IPS-11a (cell line): ENCODE measurements around the gene DTNB.

ENCODE experiments used
- H3K4me3 ChIP-seq: one replicate; pipeline ENCODE4 v1.5.1; 2013; ENCODE audit warnings: low read depth, low read length, control low read depth

The DTNB gene

DNA sequence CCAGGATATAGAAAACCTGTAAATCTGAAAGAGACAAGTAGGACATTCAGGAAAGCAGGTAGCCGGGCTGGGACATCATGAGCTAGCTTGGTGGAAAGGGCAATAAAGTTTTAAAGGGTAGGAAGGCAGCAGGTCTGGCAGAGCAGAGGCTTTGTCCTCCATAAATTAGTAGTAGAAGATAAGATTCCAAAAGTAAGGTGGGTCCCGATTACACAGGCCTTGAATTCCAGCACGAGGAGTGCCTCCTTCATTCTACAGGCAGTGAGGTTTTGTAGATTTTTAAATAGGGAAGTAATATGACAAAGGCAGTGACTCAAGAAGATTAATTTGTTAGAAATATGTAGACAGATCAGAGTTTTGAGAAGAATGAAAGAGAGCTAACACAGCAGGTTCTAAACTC lies 160.7 kb downstream of the DTNB start:
- no peak overlapping the region for H3K4me3 ChIP-seq

DNA sequence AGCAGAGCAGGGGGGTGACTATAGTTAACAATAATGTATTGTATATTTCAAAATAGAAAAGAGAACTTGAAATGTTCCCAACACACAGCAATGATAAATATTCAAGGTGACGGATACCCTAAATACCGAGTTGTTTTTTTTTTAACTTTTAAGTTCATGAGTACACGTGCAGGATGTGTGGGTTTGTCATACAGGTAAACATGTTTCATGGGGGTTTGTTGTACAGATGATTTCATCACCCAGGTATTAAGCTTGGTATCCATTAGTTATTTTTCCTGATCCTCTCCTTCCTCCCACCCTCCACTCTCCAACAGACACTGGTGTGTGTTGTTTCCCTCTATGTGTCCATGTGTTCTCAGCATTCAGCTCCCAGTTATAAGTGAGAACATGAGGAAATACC lies 167.2 kb downstream of the DTNB start:
- H3K4me3 ChIP-seq: no peak overlapping the region

DNA sequence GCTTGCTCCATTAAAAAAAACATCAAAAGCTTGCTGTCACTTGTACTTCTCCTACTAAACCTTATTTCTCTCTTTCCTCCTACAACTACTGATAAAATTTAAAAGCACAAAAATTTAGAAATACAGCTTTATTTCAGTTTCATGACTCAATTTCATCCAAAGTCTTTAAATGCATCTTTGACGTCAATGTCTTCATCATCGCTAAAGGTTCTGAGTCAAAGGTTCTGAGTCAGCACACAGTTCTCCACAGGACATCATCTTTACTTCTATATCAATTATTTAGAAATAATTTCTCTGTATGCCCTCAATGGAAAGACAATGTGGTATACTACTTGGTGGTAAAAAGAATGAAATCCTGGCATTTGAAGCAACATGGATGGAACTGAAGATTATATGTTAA lies 167.8 kb downstream of the DTNB start:
- no peak overlapping the region for H3K4me3 ChIP-seq

DNA sequence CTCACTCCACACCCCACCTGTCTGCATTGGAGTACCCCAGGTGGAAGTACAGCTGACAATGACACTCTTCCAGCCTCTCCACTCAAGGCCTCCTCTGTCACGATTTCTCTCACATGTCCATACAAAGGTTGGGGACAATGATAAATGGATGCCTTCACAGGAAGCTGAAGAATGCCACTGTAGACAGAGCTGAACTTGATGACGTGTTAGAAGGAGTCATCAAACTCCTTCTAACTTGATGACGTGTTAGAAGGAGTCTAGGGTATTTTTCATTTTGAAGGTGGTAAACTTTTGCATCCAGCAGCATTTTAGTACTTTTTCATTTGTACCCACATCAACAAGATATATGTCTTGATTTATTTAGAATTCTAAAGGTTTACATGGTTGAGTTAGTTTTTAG lies 168.2 kb downstream of the DTNB start:
- H3K4me3 ChIP-seq: no peak overlapping the region

DNA sequence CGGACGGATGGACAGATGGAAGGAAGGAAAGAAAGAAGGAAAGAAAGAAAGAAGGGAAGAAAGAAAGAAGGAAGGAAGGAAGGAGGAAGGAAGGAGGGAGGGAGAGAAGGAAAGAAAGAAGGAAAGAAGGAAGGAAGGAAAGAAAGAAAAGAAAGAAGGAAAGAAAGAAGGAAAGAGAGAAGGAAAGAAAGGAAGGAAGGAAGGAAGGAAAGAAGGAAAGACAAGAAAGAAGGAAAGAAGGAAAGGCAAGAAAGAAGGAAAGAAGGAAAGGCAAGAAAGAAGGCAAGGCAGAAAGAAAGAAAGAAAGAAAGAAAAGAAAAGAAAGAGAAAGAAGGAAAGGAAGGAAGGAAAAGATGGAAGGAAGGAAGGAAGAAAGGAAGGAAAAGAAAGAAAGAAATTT lies 169.1 kb downstream of the DTNB start:
- H3K4me3 ChIP-seq: no peak overlapping the region

DNA sequence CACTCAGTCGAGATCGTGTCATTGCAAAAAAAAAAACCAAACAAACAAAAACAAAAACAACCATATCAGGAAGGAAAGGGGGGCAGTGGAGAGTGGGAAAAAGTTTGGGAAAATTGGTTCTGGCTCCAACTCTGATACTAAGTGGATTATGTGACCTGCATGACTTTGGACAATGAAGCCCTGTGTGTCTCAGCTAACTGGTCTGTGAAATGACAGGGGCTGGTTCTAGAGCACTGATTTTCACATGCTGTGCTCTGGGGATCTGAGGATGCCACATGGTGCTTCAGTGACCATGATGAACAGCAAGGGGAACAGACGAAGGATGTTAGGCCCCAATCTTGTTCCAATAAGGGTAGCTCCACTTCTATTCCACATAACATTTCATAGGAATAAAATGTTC lies 174.2 kb downstream of the DTNB start:
- no peak overlapping the region for H3K4me3 ChIP-seq

DNA sequence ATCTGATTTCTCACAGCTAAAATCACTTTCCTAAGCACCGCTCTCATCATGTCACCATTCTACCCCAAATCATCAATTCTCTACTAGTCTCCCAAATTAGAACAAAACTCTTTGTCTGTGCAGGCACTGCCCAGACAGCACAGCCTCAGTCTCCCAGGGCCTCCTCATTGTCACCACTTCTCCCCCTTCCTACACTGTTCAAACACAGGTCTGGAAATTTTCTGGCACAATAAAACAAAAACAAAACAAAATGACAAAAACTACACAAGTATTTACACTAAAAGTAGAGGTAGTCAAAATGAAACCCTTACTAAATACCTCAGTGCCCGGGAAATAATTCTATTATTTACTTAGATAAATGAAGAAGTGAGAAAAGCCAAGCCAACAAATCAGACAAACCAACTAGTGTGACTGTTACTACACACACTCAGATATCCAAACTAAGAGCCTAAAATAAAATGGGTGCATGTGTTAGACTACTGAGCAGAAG lies 175.4 kb downstream of the DTNB start:
- no peak overlapping the region for H3K4me3 ChIP-seq

DNA sequence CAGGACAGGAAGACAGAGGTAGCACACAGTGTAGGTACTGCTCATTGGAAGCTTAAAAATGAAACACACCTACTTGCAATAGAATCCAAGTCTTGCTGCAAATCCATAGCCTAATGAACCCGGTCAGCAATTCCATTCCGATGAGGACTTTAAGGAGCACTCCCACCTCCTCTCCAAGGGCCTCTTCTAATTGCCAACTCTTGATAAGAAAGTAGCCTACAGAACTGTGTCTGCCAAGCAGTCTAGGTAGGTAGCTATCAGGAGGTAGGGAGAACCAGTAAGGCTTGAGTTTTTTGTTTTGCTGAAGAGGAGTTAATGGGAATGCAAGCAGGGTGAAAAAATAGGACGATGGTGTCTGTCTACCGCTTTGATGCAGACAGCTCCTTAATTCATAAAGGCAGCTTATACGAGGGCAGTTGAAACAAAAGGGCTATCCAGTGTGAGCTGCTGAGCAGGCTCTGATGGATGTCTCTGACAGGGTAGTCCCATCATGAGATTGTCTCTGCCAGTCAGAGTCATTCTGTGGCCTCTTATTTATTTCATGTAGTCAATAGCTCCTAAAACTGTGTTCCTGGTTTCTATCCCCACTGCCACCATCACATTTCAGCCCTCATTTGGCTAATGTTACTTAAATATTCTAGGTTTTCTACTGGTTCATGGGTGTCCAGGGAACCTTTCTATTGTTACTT lies 176.0 kb downstream of the DTNB start:
- no peak overlapping the region for H3K4me3 ChIP-seq

DNA sequence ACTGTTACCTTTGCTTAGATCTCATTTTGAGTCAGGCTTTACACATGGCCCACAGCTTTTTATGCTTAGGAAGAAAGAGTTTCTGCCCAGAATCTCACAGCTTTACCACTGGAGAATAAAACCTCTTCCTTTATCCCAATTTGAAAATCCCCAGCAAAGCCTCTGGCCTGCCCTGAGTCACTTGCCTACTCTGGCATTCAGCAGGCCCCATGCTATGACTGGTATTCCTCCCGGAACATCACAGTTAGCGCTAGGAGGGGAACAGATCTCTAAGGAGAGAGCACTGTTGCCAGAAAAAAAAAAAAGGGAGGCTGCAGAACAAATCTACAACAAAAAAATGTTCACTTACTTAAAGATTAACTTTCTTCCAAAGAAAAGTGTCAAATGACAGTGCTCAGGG lies 178.8 kb downstream of the DTNB start:
- H3K4me3 ChIP-seq: no peak overlapping the region

DNA sequence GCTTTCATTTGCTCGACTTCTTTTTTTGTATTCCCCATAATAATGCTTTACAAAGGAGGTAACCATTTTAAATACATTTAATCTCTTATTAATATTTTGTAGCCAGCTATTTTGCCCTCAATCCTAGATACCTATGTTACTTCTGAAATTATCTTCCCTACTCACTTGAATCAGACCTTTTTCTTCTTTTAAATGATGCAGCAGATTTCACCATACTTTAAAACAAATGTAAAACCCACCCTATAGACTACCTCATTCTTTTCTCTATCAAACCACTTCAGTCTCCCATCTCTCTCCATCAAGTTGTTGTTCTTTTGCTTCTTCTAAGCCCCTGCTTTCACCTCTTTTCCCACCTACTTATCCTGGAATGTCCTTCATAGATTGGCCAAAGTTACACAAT lies 180.2 kb downstream of the DTNB start:
- no peak overlapping the region for H3K4me3 ChIP-seq

DNA sequence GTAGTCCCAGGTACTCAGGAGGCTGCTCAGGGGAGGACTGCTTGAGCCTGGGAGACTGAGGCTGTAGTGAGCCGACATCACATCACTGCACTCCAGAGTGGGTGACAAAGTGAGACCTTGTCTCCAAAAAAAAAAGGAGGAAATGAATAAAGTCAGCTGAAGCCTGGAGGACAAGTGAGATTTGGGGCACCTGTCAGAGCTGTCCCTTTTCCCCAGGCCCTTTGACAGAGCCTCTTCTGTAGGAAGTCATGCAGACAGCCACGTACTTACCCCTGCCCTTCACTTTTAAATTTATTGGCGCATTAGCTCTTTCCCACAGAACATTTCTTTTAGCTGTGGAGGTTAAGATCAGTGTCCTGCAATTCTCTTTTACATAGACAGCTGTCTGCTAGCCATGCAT lies 180.7 kb downstream of the DTNB start:
- H3K4me3 ChIP-seq: no peak overlapping the region

DNA sequence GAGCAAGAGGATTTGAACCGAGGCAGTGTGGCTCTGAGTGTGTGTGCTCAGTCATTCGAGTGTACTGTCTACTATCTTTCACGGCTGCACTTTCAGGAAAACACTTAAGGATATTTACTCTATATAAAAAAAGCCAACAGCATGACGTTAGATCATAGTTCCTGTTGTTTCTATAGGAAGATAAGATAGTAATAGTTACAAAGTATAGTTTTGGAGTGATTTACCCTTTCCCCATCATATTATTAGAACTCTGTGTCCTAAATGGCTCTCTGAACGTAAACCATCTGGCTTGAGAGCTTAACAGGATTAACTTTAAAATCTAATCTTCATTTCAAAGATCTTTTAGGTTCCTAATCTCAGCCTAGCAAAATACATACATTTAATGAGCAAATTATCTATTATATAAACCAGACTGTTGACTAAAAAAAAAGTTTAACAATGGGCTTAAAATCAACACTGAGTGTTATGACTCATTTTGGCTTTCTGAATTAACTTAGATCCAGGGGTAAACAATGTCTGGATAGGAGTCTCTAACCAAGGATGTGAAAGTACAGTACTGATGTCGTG lies 181.3 kb downstream of the DTNB start:
- no peak overlapping the region for H3K4me3 ChIP-seq

DNA sequence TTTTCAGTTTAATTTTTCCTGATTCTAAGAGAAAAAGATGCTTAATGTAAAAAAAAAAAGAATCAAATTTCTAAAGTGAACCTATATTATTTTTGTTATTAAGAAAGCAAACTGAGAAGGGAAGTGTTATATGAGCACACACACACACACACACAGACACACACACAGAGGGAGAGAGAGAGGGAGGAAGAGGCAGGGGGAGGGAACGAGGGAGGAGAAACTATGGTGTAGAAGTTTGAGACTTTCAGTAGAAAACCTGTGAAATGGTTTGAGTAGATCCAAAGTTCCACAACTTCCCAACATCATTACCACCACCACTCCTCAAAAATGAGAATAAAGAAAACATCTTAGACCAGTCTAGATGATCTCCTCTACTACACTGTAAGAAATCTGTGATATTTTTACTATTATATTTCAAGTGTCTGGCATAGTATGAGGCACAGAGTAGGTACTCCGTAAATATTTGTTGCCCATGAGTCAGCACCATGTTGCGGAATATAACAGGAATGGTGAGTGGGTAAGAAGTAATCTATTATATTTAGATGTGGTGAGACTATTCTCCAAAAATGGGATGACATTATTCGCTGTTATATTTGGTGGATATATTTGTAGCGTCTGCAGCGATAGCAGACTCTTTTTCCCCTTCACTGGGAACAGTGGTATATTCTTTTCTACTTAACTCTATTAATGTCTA lies 182.2 kb downstream of the DTNB start:
- H3K4me3 ChIP-seq: no peak overlapping the region

DNA sequence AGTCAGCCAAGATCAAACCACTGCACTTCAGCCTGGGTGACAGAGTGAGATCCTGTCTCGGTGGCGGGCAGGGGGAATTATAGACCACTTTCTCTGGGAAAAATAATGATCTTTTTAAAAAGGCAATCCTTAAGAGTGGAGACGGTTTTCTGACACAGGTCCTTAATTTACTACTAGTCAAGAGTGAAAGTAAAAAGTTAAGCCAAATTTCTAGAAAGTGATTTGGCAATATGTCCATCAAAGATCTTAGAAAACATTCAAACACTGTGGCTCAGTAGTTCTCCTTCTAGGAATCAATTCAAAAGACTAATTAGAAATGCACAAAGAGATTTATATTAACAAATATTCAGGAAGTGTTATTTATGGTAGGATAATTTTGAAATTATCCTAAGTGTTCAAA lies 183.2 kb downstream of the DTNB start:
- no peak overlapping the region for H3K4me3 ChIP-seq

DNA sequence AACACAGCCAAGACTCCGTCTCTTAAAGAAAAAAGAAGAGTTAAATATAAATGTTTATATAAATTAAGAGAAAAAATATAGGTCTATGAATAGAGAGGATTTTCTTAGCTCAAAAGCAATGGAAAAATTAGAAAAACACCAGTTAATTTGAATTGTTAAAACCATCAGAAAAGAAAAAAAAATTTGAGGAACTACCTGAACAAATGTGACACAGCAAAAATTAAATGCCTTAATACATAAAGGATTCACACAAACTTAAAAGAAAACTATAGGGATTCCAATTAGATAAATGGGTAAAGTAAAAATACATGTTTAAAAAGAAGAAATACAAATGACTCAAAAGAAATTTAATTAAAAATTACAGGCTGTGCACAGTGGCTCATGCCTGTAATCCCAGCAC lies 183.7 kb downstream of the DTNB start:
- H3K4me3 ChIP-seq: no peak overlapping the region

DNA sequence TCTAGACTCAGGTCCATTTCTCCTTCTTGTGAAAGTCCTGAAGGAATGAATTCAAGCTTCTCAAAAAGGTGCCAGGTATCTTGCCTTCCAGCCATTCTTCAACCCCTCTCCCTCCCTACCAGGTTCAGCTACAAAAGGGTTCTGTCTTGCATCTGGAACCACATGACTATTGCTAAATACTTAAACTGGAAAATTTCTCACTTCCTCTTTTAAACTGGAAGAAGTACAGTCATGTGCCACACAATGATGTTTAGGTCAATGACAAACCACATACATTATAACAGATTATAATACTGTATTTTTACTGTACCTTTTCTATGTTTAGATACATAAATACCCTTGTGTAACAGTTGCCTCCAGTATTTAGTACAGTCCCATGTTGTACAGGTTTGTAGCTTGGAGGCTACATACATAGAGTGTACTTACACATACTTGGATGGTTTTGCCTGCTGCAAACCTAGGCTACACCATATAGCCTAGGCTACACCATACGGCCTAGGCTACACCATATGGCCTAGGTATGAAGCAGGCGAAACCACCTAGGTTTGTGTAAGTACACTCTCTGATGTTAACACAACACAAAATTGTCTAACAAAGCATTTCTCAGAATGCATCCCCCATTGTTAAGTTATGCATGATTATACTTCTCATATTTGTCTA lies 189.6 kb downstream of the DTNB start:
- no peak overlapping the region for H3K4me3 ChIP-seq

DNA sequence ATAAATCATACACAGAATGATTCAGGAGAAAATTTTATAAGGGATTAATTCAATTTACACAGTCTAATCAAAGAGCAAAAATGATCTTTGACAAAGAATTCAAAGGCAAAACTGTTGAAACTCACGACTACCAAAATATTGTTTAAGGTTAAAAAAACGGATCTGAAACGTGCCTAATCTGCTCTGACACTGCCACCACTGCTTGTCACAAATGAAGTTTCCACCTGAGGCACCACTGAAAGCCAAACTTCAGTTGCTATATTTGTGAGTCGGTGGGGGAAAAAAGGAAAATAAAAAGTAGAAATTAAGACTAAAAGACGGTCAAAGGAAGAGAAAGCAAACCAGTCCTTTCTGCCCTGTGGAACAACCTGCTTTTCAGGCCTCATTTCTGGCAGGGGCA lies 191.0 kb downstream of the DTNB start:
- no peak overlapping the region for H3K4me3 ChIP-seq

DNA sequence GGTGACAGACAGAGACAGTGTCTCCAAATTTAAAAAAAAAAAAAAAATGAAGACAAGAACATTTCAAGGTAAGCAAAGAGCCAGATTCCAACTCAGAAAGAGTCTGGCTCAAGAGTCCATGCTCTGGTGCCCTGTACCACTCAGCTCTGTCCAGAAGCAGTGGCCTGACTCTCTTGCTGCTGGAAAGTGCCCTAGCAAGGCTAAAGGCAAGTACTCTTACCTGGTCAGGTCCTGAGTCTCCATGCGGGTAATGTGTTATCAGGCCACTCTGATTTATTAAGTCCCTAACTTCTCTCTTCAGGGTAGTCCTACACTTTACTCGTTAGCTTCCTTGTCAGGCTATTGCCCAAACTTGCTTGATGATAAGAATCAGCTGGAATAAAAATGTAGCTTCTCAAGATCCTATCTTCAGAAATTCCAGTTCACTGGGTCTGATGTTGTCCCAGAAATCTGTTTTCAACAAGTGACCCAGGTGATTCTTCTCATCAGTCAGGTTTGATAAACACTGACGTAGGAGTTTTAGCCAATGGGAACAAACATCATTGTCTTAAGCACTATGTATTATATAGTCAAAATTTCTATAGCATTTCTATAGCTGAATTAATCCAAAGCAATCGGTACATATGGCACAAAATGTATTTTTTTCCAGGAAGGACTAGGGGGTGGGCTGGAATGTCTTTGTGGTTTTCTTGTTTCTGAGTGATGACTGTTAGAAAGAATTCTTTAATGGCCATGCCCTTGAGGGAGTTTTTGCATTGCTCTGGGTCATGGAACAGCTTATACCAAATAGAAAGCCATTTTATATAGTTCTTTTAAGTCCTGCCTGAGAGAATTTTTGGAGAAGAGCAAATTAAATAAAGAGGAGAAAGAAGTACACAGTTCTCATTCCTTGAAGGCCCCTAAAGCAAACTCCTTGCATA lies 191.7 kb downstream of the DTNB start:
- no peak overlapping the region for H3K4me3 ChIP-seq

DNA sequence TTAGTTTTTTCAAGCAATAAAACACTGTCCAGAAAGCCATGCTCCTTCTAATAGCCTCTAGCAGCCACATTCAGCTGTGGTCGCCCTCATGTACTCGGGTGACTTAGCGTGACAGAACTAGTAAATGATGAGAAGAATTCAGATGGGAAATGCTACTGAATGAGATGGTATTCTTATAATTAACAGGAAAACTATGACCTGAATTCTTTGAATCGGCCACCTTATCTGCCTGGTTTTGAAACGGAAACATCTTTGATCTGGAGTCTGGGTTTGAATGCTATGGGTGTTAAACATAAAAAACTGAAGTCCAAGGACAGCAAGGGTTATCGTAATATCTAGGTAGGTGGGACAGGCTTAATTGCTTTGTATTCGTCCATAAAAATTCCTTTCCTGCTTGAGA lies 192.8 kb downstream of the DTNB start:
- H3K4me3 ChIP-seq: no peak overlapping the region

DNA sequence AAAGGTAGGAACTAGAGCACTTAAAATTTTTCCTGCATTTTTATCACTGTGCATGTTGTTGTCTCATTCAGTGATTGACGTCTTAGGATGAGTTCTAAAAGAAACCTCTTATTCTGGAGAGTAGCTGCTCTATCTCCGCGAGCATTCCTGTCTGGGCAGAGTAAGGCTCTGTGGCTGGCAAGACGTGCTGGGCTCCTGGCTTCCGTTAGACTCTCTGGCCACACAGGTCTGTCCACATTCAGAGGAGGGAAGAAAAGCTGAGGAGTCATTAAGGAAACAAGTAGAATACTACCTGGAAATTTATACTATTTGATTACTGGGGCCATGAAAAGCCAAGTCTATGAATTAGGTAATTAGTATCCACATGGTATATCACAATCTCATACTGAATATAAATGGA lies 193.6 kb downstream of the DTNB start:
- no peak overlapping the region for H3K4me3 ChIP-seq

DNA sequence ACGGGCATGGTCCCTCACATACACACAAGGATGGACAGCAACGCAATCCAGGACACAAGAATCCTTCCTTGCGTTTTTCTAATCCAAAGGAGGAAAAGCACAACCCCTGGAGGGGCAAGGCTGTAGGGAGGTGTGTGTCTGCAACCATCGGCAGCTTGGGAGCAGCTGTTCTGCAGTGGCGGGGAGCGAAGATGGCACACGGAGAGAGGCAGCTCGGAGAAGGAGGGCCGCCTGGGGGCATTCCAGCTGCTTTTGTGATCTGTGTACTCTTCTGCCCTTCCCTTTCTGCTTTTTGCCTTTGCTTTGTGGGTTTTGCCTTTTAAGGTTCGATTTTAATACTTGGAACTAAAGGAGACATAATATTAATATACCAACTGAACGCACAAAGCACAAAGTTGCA lies 194.6 kb downstream of the DTNB start:
- H3K4me3 ChIP-seq: no peak overlapping the region
